Activated CD8-positive, alpha-beta memory T cell treated with anti-CD3 and anti-CD28 coated beads, Interleukin-2, amount 50 U/mL, for 24 hours (primary cell): ENCODE results near the gene PFN2.
"Not testable (repeated sequence)": the region's sequence is repeated elsewhere in the genome, so short reads cannot be mapped to it uniquely, and the experiment has no call there.

Experiments used
- DNase-seq: peaks from one replicate; pipeline ENCODE4 v3.0.0-alpha.2; 2020; ENCODE audit errors: extremely low read depth

Gene PFN2

GRCh38 chr3:149968216-149968615 lies 2.5 kb downstream of the PFN2 start:
- DNase-seq, result no peak

GRCh38 chr3:149967086-149967685 lies 3.5 kb downstream of the PFN2 start:
- DNase-seq, result no peak

- no peak for DNase-seq
Measured at GRCh38 chr3:149965278-149965677, 5.4 kb downstream of the PFN2 start.

GRCh38 chr3:149964291-149964690 lies 6.4 kb downstream of the PFN2 start:
- DNase-seq, result no peak

GRCh38 chr3:149963485-149963884 lies 7.2 kb downstream of the PFN2 start:
- no peak for DNase-seq

- no peak for DNase-seq
Measured at GRCh38 chr3:149959443-149959842, 11.3 kb downstream of the PFN2 start.

GRCh38 chr3:149958171-149958796 lies 12.4 kb downstream of the PFN2 start:
- DNase-seq, result no peak

- DNase-seq, result no peak
Measured at GRCh38 chr3:149957361-149958125, 13.2 kb downstream of the PFN2 start.

- DNase-seq, result no peak
Measured at GRCh38 chr3:149955449-149955848, 15.2 kb downstream of the PFN2 start.

- DNase-seq, result no peak
Measured at GRCh38 chr3:149954812-149955211, 15.9 kb downstream of the PFN2 start.

- no peak for DNase-seq
Measured at GRCh38 chr3:149949181-149949580, 21.5 kb downstream of the PFN2 start.

- DNase-seq, result no peak
Measured at GRCh38 chr3:149947231-149947630, 23.5 kb downstream of the PFN2 start.

GRCh38 chr3:149943966-149944365 lies 26.7 kb downstream of the PFN2 start:
- DNase-seq, result not testable (repeated sequence)

GRCh38 chr3:149942409-149942808 lies 28.3 kb downstream of the PFN2 start:
- DNase-seq, result no peak

- no peak for DNase-seq
Measured at GRCh38 chr3:149941946-149942345, 28.7 kb downstream of the PFN2 start.

- DNase-seq, result no peak
Measured at GRCh38 chr3:149941186-149941585, 29.5 kb downstream of the PFN2 start.

- DNase-seq, result not testable (repeated sequence)
Measured at GRCh38 chr3:149938392-149939055, 32.2 kb downstream of the PFN2 start.

GRCh38 chr3:149936812-149937230 lies 33.9 kb downstream of the PFN2 start:
- no peak for DNase-seq

- no peak for DNase-seq
Measured at GRCh38 chr3:149934524-149934923, 36.2 kb downstream of the PFN2 start.

GRCh38 chr3:149933858-149934257 lies 36.8 kb downstream of the PFN2 start:
- DNase-seq, result no peak

GRCh38 chr3:149933008-149933407 lies 37.7 kb downstream of the PFN2 start:
- no peak for DNase-seq

- DNase-seq, result no peak
Measured at GRCh38 chr3:149920119-149920518, 50.6 kb downstream of the PFN2 start.

- DNase-seq, result no peak
Measured at GRCh38 chr3:149919509-149919908, 51.2 kb downstream of the PFN2 start.
